NCI-H1417 (cell line): ENCODE measurements around the gene SSB.
"Not testable (repeated sequence)": the region's sequence is repeated elsewhere in the genome, so short reads cannot be mapped to it uniquely, and the experiment has no call there.

Experiments used
- DNase-seq, 3 experiments: peaks; one replicate each; lab custom pipeline; 2025; lab: John Stamatoyannopoulos, UW

SSB gene

GRCh38 chr2:169781249-169782013, 17.2 kb upstream of the SSB start:
- no peak for DNase-seq

DNA sequence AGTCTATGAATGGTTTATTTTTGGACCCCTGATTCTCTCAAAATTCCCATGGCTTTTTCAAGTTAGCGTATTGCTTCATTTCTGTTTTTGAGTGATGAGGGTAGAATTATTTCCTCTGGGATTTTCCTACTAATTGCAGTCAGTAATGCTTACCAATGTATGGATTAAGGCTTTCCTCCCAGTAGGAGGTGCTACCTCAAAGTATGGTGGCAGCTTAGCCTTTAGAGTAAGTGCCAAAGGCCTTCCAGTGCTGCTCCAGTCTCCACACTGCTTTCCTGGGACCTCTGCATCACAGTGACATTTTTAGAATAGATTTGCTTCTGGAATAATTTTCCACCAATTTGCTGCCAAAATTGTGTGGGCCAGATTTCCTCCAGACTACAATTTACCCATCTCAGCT, 16.2 kb upstream of the SSB start:
- no peak for DNase-seq

DNA sequence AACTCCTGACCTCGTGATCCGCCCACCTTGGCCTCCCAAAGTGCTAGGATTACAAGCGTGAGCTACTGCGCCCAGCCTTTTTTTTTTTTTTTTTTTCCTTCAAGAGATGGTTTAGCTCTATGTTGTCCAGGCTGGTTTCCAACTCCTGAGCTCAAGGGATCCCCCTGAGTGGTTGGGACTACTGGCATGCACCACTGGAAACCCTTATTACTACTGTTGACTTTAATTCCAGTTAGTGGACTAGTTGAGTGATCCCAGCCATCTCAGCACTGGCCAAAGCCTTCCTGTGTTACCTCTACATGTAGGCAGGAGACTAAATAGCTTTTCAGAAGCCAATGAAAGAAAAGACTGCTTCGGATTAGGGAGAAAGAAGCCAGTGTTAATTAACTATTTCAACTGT, 8.1 kb upstream of the SSB start:
- DNase-seq = no peak

DNA sequence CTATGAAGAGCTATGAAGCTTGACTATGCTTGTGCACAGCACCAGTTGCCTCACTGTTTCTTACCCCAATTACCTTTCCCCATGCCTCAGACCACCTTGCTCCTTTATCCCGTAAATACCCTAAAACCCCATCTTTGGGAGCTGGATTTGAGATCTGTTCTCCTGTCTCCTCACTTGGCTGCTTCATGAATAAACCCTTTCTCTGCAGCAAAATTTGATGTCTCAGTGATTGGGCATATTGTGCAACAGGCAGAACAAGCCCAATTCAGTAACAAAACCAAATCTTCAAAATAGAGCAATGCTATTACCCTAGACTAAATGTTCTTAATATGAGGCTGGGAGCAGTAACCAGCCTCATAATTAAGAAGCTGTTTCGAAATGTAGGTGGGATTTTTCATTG, 3.5 kb upstream of the SSB start:
- DNase-seq = no peak

DNA sequence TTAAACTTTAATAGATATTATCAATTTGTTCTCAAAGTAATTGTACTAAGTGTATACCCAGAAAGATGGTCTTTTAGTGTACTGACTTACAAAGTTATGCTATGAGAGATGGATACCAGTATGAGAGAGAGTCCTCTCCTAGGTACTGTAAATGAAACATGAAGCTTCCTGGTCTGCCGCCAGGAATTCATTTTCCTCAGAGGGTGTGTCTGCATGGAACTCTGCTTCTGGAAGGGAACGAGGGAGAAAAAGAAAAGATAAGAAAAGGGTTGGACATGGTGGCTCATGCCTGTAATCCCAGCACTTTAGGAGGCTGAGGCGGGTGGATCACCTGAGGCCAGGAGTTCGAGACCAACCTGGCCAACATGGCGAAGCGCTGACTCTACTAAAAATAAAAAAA, 2.2 kb upstream of the SSB start:
- no peak for DNase-seq

GRCh38 chr2:169797601-169798000, 1.1 kb upstream of the SSB start:
- DNase-seq = no peak

- DNase-seq = no peak
Observed at GRCh38 chr2:169798397-169798717, 314 bp upstream of the SSB start.

- no peak for DNase-seq
Observed at GRCh38 chr2:169803480-169803879, 4.8 kb downstream of the SSB start.

- DNase-seq = peak in 1 of 3 experiments; percentile 0
Observed at GRCh38 chr2:169806586-169806985, 7.9 kb downstream of the SSB start.

DNA sequence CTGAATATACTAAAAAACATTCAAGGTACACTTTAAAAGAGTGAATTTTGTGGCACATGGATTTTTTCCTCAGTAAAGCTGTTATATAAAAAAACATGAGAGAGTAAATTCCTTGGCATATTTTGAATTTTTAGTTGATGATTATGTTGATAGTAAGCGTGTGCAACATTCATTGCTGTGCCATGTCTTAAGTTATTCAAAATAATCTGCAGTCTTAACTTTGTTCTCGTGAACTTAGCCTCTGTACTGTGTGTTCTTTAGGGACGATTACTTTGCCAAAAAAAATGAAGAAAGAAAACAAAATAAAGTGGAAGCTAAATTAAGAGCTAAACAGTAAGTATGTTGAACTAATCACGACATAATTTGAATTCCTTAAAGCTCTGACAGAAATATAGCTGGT, 9.6 kb downstream of the SSB start:
- DNase-seq = no peak

DNA sequence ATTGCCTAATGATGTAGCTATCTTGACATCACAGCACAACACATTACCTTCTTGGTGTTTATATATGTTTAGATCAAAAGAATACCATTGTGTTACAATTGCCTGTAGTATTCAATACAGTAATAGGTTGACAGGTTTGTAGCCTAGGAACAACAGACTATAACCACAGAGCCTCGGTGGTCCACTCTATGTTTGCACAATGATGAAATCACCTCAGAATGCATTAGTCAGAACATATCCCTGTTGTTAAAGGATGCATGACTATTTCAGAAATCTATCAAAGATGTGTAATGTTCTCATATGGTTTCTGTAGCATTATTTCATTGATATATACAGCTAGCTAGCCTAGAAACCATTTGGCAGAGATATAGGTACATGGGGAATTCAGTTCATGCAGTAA, 17.2 kb downstream of the SSB start:
- DNase-seq = peak in 1 of 3 experiments; percentile 0

DNA sequence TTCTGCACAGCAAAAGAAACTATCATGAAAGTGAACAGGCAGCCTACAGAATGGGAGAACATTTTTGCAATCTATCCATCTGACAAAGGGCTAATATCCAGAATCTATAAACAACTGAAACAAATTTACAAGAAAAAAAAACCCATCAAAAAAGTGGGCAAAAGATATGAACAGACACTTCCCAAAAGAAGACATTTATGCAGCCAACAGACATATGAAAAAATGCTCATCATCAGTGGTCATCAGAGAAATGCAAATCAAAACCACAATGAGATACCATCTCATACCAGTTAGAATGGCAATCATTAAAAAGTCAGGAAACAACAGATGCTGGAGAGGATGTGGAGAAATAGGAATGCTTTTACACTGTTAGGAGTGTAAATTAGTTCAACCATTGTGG, 18.3 kb downstream of the SSB start:
- DNase-seq = not testable (repeated sequence)

DNA sequence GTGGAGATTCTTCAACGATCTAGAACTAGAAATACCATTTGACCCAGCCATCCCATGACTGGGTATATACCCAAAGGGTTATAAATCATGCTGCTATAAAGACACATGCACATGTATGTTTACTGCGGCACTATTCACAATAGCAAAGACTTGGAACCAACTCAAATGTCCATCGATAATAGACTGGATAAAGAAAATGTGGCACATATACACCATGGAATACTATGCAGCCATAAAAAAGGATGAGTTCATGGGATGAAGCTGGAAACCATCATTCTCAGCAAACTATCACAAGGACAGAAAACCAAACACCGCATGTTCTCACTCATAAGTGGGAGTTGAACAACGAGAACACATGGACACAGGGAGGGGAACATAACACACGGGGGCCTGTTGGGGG, 18.7 kb downstream of the SSB start:
- DNase-seq = not testable (repeated sequence)

- DNase-seq = peak in 1 of 3 experiments; percentile 17
Observed at GRCh38 chr2:169818241-169818640, 19.6 kb downstream of the SSB start.

DNA sequence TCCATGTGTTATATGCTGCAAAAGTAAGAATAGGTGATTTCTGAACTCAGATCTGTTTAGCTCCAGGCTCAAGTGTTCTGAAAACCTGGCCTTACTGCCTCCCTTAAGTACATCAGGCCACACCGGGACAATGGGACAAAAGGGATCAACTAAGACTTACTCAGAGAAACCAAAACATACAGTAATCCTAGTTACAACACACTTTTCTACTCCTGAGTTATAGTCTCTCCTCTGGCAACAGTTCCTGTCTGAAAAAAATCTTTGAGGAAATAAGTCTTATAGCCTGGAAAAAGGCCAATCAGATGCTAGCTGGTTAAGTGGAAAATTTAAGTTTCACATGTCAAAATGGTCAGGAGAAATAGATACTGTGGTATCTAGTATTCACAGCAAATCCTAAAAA, 20.4 kb downstream of the SSB start:
- DNase-seq = peak in 1 of 3 experiments; percentile 32

DNA sequence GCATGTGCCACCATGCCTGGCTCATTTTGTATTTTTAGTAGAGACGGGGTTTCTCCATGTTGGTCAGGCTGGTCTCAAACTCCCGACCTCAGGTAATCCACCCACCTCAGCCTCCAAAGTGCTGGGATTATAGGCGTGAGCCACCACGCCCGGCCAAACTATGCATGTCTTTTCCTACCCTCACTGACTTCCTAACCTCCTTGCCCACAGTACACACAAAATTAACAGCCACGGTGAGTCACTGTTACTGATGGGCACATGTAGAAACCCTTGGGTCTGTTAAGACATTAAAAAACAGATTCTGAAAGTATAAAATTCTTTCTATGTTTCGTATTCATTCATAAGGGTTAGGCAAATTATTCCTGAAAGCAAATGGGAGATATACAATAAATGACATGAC, 21.4 kb downstream of the SSB start:
- not testable (repeated sequence) for DNase-seq

- no peak for DNase-seq
Observed at GRCh38 chr2:169822036-169822435, 23.4 kb downstream of the SSB start.

DNA sequence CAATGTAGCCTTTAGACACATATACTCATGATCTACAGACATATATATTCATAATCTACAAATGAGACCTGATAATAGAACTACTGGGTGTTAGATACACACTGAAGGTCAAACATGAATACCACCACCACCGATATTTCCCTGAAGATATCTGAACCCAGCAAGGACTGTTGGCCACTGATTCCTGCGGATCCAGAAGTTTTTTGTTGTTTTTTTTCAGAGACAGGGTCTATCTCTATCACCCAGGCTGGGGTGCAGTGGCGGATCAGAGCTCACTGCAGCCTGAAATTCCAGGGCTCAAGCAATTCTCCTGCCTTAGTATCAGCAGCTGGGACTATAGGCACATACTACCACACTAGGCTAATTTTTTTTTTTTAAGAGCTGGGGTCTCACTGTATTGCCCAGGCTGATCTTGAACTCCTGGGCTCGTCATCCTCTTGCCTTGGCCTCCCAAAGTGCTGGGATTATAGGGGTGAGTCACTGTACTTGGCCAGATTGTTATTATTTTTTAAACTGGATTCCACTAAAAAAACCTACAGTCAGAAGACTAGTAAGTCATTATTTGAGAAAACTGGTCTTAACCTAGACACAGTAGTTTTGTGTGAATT, 24.2 kb downstream of the SSB start:
- no peak for DNase-seq

GRCh38 chr2:169823996-169824372, 25.3 kb downstream of the SSB start:
- DNase-seq = no peak

DNA sequence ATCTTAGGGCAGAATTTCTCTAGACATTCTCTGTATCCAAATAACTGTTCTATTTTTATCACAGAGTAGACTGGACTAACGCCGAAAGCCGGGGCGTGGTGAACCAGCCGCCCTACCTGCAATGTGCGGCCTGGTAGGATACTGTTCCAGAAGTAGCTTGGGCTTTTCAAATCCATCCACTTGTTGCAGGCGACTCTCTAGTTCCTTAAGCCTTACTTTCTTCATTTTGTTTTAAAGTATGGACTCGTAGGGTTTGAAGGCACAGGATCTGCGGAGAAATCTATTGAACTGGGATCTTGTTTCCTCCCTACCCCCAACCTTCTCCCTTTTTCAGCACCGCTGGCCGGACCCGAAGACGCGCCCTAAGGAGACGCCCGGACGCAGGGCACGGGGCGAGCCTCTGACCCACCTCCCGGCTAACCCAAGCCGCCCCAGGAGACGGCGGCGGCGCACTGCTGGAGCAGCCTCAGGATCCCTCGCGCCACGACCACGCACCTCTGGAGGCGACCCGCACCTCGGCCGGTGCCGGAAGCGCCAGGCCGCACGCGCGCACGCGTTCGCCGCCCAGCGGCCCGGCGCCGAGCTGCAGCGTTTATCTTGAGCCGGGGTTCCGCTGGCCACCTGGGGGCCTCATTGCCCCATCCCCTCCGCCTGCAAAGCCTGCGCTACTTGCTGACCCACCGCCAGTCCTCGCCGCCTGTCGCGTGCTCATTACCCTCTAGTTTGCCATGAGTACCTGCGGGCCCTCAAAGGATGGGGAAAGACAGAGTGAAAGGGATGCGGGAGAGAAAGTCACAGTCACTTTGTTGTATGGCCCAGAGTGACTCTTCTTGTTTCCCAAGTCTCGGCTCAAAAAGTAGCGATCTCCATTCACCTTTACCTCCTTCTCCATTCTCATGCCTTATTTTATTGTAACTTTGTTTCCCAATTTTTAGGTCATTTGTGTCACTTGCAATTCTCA, 26.0 kb downstream of the SSB start, which contains the start of gene METTL5:
Gene METTL5, minus strand, starts transcription at position 533 of the 961 bp plus-strand sequence. Its CDS starts 308 bp downstream, at position 225.
- peak; percentile 56 to 78 (median 63) for DNase-seq

GRCh38 chr2:169827272-169828140, 28.8 kb downstream of the SSB start, which contains the start of gene UBR3:
Gene UBR3 (plus strand): TSS chr2:169827454. CDS start chr2:169827508, 54 bp downstream.
- peak; percentile 66 to 82 (median 78) for DNase-seq
